Adipocyte (in vitro differentiated cells): Measurements from ENCODE around the gene IDUA.

Experiments used
- DNase-seq: peaks from one replicate; pipeline ENCODE4 v3.0.0-alpha.2; 2015; ENCODE audit warnings: low read depth
- H3K27me3 ChIP-seq: replicated peaks from 2 replicates; pipeline ENCODE4 v1.7.0; 2013; ENCODE audit warnings: mild to moderate bottlenecking, low read length, moderate library complexity; ENCODE audit not compliant: control insufficient read depth, insufficient read depth
- H3K36me3 ChIP-seq: 2 replicates; pipeline ENCODE4 v1.7.0; 2013; ENCODE audit warnings: low read length, mild to moderate bottlenecking, moderate library complexity; ENCODE audit not compliant: control insufficient read depth, insufficient read depth, severe bottlenecking
- H3K4me1 ChIP-seq: 2 replicates; pipeline ENCODE4 v1.7.0; 2013; ENCODE audit warnings: mild to moderate bottlenecking, low read length, moderate library complexity; ENCODE audit not compliant: control insufficient read depth, insufficient read depth
- H3K4me3 ChIP-seq: 2 replicates; pipeline ENCODE4 v1.7.0; 2013; ENCODE audit warnings: mild to moderate bottlenecking, low read length, moderate library complexity
- H3K9ac ChIP-seq: 2 replicates; pipeline ENCODE4 v1.7.0; 2013; ENCODE audit warnings: mild to moderate bottlenecking, low read length, moderate library complexity
- H3K9me3 ChIP-seq: 2 replicates; pipeline ENCODE4 v1.7.0; 2013; ENCODE audit warnings: mild to moderate bottlenecking, low read length, moderate library complexity; ENCODE audit not compliant: control insufficient read depth

The IDUA gene

DNA sequence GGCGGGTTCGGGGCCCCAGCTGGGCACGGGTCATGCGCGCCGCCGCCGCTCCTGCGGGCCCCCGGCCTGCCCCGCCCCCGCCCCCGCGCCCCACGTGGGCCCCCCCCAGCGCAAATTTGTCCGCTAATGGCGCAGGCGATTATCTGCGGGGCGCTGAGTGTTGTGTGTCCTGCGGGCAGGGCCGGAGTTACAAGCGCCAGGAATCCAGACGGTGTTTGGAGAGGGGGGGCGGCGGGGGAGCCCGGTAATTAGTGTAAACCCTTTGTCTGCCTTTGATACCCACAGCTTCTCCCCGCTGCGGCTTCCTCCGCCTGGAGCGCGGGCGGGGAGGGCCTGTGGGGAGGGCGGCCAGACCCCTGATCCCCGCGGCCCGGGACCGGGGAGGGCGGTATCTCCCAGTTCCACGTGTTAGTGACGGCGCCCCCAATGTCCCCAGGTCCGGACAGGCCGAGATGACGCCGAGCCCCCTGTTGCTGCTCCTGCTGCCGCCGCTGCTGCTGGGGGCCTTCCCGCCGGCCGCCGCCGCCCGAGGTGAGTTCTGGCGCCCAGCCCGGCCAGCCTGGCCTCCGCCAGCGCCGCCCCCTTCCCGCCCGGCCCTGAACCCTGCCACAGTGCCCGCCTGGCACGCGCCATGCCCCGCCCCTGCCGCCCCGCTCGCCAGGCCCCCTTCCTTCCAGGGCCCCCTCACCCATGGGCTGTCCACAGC, 25.3 kb downstream of the IDUA start:
- Histone ChIP-seq H3K9me3 (no peaks in the 10 kb centered on the region), H3K9ac (peak overlapping the region; percentile 68), H3K36me3 (peaks cover 5% of the 10 kb centered on the region), H3K4me1 (peaks cover 16% of the 10 kb centered on the region), H3K4me3 (peak overlapping the region; percentile 79), H3K27me3 (peaks cover 8% of the 10 kb centered on the region)
- DNase-seq, result peak; percentile 63

GRCh38 chr4:1013225-1014073, 26.6 kb downstream of the IDUA start:
- H3K36me3 ChIP-seq, result peaks cover 5% of the 10 kb centered on the region
- peaks cover 16% of the 10 kb centered on the region for H3K4me1 ChIP-seq
- no peak overlapping the region for H3K4me3 ChIP-seq
- peaks cover 5% of the 10 kb centered on the region for H3K27me3 ChIP-seq
- H3K9ac ChIP-seq, result no peak overlapping the region
- no peak for DNase-seq
- H3K9me3 ChIP-seq, result no peaks in the 10 kb centered on the region

- H3K27me3 ChIP-seq, result no peaks in the 10 kb centered on the region
- peaks cover 12% of the 10 kb centered on the region for H3K4me1 ChIP-seq
- no peaks in the 10 kb centered on the region for H3K9me3 ChIP-seq
- no peak overlapping the region for H3K9ac ChIP-seq
- no peak overlapping the region for H3K4me3 ChIP-seq
- no peak for DNase-seq
- H3K36me3 ChIP-seq, result peaks cover 5% of the 10 kb centered on the region
These were observed 27.7 kb downstream of the IDUA start for GRCh38 chr4:1014291-1015167.

DNA sequence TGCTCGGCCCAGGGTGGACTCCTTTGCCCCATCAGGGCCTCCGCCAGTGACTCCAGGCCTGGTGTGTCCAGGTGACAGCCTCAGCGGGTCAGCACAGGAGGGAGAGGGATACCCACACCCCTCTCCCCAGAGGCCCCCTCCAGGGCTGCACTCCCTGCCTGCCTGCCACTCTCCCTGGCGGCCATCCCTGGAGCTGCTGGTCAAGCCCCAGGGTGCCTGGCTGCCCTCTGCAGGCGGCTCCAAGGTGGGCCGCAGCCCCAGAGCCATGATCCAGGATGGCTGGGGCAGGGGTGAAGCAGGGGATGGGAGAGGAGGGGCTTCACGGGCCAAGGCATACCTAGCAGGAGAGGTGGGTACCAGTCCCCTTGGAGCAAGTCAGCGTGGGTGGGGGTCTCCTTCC, 28.3 kb downstream of the IDUA start:
- H3K9ac ChIP-seq, result no peak overlapping the region
- H3K4me1 ChIP-seq, result peaks cover 8% of the 10 kb centered on the region
- H3K27me3 ChIP-seq, result no peaks in the 10 kb centered on the region
- no peak for DNase-seq
- no peak overlapping the region for H3K4me3 ChIP-seq
- peaks cover 5% of the 10 kb centered on the region for H3K36me3 ChIP-seq
- H3K9me3 ChIP-seq, result no peaks in the 10 kb centered on the region

DNA sequence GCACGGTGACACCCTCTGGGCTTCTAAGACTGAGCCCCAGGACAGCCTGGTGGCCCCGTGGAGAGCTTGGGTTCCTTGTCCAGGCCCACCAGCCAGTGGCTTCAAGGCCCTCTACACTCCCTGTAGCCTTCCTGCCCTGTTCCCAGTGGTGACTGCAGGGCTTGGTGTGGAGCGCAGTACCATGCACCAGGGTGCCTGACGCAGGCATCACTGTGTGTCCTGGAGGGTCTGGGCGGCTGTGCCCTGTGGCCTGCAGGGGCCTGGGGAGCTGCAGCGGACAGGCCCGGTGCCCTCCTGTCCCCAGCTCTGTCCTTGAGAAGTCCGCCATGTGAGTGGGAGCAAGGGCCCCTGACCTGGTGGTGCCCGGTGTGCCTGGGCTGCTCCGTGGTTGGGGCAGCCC, 28.9 kb downstream of the IDUA start:
- no peaks in the 10 kb centered on the region for H3K9me3 ChIP-seq
- DNase-seq, result no peak
- no peak overlapping the region for H3K4me3 ChIP-seq
- H3K36me3 ChIP-seq, result peaks cover 5% of the 10 kb centered on the region
- H3K9ac ChIP-seq, result no peak overlapping the region
- H3K27me3 ChIP-seq, result no peaks in the 10 kb centered on the region
- peaks cover 4% of the 10 kb centered on the region for H3K4me1 ChIP-seq

DNA sequence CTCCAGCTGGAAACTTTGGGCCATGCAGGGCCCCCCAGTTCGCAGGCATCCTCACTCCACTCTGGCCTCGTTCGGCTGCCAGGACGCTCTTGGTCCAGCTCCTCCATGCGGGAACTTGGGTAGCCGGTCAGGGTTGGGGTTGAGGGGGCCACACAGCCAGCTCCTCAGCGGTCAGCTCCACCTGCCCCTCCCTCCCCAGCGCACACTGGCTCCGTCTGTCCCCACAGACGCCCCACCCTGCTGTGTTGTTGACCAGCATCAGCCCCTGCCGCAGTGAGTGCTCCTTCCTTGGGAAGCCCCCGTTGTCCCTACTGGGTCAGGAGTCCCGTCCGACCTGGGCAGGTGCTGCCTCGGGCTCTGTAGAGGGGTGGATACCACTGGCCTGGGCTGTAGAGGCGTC, 30.4 kb downstream of the IDUA start:
- peaks cover 5% of the 10 kb centered on the region for H3K36me3 ChIP-seq
- H3K9me3 ChIP-seq, result no peaks in the 10 kb centered on the region
- peaks cover 2% of the 10 kb centered on the region for H3K4me1 ChIP-seq
- no peak overlapping the region for H3K4me3 ChIP-seq
- H3K9ac ChIP-seq, result no peak overlapping the region
- no peaks in the 10 kb centered on the region for H3K27me3 ChIP-seq
- no peak for DNase-seq

GRCh38 chr4:1017706-1018105, 30.9 kb downstream of the IDUA start:
- no peak overlapping the region for H3K4me3 ChIP-seq
- no peaks in the 10 kb centered on the region for H3K27me3 ChIP-seq
- peaks cover 5% of the 10 kb centered on the region for H3K36me3 ChIP-seq
- no peaks in the 10 kb centered on the region for H3K9me3 ChIP-seq
- H3K4me1 ChIP-seq, result peaks cover under 1% of the 10 kb centered on the region
- no peak for DNase-seq
- H3K9ac ChIP-seq, result no peak overlapping the region

GRCh38 chr4:1018147-1019020, 31.5 kb downstream of the IDUA start:
- H3K9me3 ChIP-seq, result no peaks in the 10 kb centered on the region
- H3K27me3 ChIP-seq, result no peaks in the 10 kb centered on the region
- no peak for DNase-seq
- H3K4me1 ChIP-seq, result no peaks in the 10 kb centered on the region
- H3K4me3 ChIP-seq, result no peak overlapping the region
- no peak overlapping the region for H3K9ac ChIP-seq
- peaks cover 4% of the 10 kb centered on the region for H3K36me3 ChIP-seq

GRCh38 chr4:1019320-1019719, 32.5 kb downstream of the IDUA start:
- Histone ChIP-seq H3K27me3 (no peaks in the 10 kb centered on the region), H3K4me1 (no peaks in the 10 kb centered on the region), H3K36me3 (peaks cover 2% of the 10 kb centered on the region), H3K9me3 (no peaks in the 10 kb centered on the region), H3K9ac (no peak overlapping the region), H3K4me3 (no peak overlapping the region)
- DNase-seq, result no peak

DNA sequence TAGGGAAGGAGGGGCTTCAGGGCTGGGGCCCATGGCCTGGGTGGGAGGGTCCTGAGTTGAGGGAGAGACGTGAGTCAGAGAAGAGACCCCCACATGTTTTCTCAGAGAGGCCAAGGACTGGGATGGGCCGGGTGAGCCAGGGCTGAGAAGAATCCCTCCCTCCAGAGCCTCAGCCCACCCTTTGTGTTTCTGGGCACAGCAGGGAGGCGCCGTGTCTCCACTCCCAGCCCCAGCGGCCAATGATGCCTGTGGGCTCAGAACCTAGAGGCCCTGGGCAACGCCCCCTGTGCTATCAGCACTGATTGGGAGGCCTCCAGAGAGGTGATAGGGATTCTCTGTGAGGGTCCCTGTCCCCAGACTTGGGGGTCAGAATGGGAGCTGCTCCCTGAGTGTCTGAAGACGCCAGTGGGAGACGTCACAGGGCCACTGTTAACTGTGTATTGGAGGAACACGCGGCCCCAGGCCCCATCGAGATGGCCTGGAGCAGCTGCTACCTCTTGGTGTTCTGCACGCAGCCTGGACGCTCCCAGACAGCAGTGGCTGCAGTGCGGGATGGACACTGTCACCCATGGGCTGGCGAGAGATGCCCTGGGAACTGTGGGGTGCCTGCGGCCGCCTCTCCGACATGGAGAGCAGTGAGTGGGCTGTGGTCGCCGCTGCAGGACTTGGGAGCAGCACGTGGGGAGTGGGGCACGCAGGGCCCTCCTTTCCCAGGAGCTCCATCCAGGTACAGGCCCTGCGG, 33.1 kb downstream of the IDUA start:
- no peaks in the 10 kb centered on the region for H3K4me1 ChIP-seq
- H3K27me3 ChIP-seq, result no peaks in the 10 kb centered on the region
- H3K36me3 ChIP-seq, result peaks cover 8% of the 10 kb centered on the region
- DNase-seq, result no peak
- H3K4me3 ChIP-seq, result no peak overlapping the region
- H3K9ac ChIP-seq, result no peak overlapping the region
- no peaks in the 10 kb centered on the region for H3K9me3 ChIP-seq
